SK-N-SH treated with all-trans-retinoic acid at 6 μM for 48 hours (cell line): ENCODE results near the gene CCDC40.

Experiments used
- RARB ChIP-seq: fragments of 250-450 bp; sonication (Bioruptor Pico); IDR thresholded peaks from 2 replicates; pipeline ENCODE4 v1.8.0; 2021; ENCODE audit warnings: mild to moderate bottlenecking, moderate library complexity
- ZFP30 ChIP-seq: fragments of 450-650 bp; formaldehyde crosslinking; IDR thresholded peaks from 2 replicates; pipeline ENCODE4 v1.5.0; 2022; ENCODE audit warnings: mild to moderate bottlenecking, moderate library complexity

GRCh38 chr17:80097844-80098691 is 61.6 kb downstream of the CCDC40 start:
- no peak for TF ChIP-seq RARB (CRISPR knock-in tag)
- no peak for TF ChIP-seq ZFP30 (CRISPR knock-in tag)
